Smooth muscle cell (in vitro differentiated cells): ENCODE results near the gene ACSL5. TPM values are rescaled to one million over a fixed set of nuclear protein-coding genes. Genes with fewer than 3 reads are reported as not detected.

Experiments
- DNase-seq: peaks from one replicate; lab custom pipeline; 2025; ENCODE audit not compliant: unreplicated experiment; lab: John Stamatoyannopoulos, UW
- H2AFZ ChIP-seq: fragments of 200-600 bp; sonication (generic); 2 replicates; pipeline ENCODE4 v1.6.0; 2016; ENCODE audit warnings: antibody characterized with exemption, low read depth, mild to moderate bottlenecking
- H3F3A ChIP-seq: fragments of 200-600 bp; sonication (generic); 2 replicates; pipeline ENCODE4 v1.6.0; 2017; ENCODE audit warnings: antibody characterized with exemption, low read depth
- H3K27ac ChIP-seq: fragments of 200-600 bp; sonication (generic); 2 replicates; pipeline ENCODE4 v1.5.1; 2016; ENCODE audit warnings: low read depth, mild to moderate bottlenecking
- H3K27me3 ChIP-seq: fragments of 200-600 bp; sonication (generic); 2 replicates; pipeline ENCODE4 v1.6.1; 2016; ENCODE audit warnings: low read depth, mild to moderate bottlenecking
- H3K36me3 ChIP-seq: fragments of 200-600 bp; sonication (generic); 2 replicates; pipeline ENCODE4 v1.5.1; 2016; ENCODE audit warnings: low read depth
- H3K4me1 ChIP-seq: fragments of 200-600 bp; sonication (generic); 2 replicates; pipeline ENCODE4 v1.5.1; 2016; ENCODE audit warnings: low read depth
- H3K4me2 ChIP-seq: fragments of 200-600 bp; sonication (generic); 2 replicates; pipeline ENCODE4 v1.6.0; 2016; ENCODE audit warnings: mild to moderate bottlenecking
- H3K4me3 ChIP-seq: fragments of 200-600 bp; sonication (generic); 2 replicates; pipeline ENCODE4 v1.5.1; 2016; ENCODE audit warnings: mild to moderate bottlenecking
- H3K79me2 ChIP-seq: fragments of 200-600 bp; sonication (generic); 2 replicates; pipeline ENCODE4 v1.6.0; 2016; ENCODE audit warnings: low read depth, mild to moderate bottlenecking
- H3K9ac ChIP-seq: fragments of 200-600 bp; sonication (generic); 2 replicates; pipeline ENCODE4 v1.6.0; 2016; ENCODE audit warnings: low read depth
- H3K9me3 ChIP-seq: fragments of 200-600 bp; sonication (generic); replicated peaks from 2 replicates; pipeline ENCODE4 v1.5.1; 2016; ENCODE audit warnings: low read depth
- H4K20me1 ChIP-seq: fragments of 200-600 bp; sonication (generic); 2 replicates; pipeline ENCODE4 v1.6.0; 2016; ENCODE audit warnings: low read depth
- WGBS: methylation state at CpG from one replicate; pipeline ENCODE4 v1.1.7; 2016; ENCODE audit warnings: low lambda C conversion rate; 5-methylcytosine and 5-hydroxymethylcytosine counted together
- polyA plus RNA-seq: library from polyadenylated mRNA; unstranded; fragments of >200 nt; fragmentation: Nextera tagmentation; extraction: Ambion mirVana; gene quantifications from 2 replicates; pipeline ENCODE4 v1.2.1, GENCODE V29; 2016
- total RNA-seq: library from RNA; depleted of rRNA; stranded (reverse); fragments of >200 nt; gene quantifications from 2 replicates; pipeline ENCODE4 v1.2.3, GENCODE V29; 2014
- TF ChIP-seq, protein P1 (sequence below): fragments of 200-600 bp; sonication (generic); IDR thresholded peaks from 2 replicates; pipeline ENCODE4 v1.5.1; 2017; ENCODE audit warnings: borderline replicate concordance, mild to moderate bottlenecking, antibody characterized with exemption; ENCODE audit not compliant: insufficient read depth, poor library complexity, severe bottlenecking

The ACSL5 gene
- total and polyA plus RNA-seq, 2 experiments from 2014 or later = 0.61 TPM; not detected in 1

DNA sequence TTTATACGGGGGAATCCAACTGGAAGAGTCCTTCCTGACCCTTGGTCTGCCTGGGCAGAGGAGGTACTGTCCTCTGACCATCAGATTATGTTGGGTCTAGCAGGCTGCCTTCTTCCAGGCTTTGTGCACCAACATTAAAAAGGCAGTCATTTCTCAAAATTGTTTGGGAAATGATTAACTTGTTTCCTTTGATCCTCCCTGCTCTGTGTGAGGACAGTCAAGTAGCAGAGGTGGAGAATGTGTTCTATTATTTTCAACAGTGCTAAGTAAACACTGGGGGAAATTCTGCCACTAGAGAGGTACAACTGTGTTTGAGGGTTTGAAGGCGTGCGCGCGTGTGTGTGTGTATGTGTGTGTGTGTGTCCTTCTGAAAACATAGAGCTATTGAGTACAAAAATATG, 20.6 kb downstream of the ACSL5 start:
- Histone ChIP-seq H2AFZ (no peak overlapping the region), H3K4me2 (no peak overlapping the region), H3F3A (no peaks in the 10 kb centered on the region), H3K9ac (no peak overlapping the region), H3K27ac (no peak overlapping the region), H3K79me2 (no peaks in the 10 kb centered on the region), H4K20me1 (no peaks in the 10 kb centered on the region), H3K4me3 (no peak overlapping the region), H3K36me3 (no peaks in the 10 kb centered on the region), H3K9me3 (no peaks in the 10 kb centered on the region), H3K27me3 (no peaks in the 10 kb centered on the region), H3K4me1 (peaks cover 6% of the 10 kb centered on the region)
- TF ChIP-seq, protein P1, sequence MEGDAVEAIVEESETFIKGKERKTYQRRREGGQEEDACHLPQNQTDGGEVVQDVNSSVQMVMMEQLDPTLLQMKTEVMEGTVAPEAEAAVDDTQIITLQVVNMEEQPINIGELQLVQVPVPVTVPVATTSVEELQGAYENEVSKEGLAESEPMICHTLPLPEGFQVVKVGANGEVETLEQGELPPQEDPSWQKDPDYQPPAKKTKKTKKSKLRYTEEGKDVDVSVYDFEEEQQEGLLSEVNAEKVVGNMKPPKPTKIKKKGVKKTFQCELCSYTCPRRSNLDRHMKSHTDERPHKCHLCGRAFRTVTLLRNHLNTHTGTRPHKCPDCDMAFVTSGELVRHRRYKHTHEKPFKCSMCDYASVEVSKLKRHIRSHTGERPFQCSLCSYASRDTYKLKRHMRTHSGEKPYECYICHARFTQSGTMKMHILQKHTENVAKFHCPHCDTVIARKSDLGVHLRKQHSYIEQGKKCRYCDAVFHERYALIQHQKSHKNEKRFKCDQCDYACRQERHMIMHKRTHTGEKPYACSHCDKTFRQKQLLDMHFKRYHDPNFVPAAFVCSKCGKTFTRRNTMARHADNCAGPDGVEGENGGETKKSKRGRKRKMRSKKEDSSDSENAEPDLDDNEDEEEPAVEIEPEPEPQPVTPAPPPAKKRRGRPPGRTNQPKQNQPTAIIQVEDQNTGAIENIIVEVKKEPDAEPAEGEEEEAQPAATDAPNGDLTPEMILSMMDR = no peak
- DNase-seq = no peak
- WGBS = 98% methylated on average over 5 of the region's 5 CpGs

DNA sequence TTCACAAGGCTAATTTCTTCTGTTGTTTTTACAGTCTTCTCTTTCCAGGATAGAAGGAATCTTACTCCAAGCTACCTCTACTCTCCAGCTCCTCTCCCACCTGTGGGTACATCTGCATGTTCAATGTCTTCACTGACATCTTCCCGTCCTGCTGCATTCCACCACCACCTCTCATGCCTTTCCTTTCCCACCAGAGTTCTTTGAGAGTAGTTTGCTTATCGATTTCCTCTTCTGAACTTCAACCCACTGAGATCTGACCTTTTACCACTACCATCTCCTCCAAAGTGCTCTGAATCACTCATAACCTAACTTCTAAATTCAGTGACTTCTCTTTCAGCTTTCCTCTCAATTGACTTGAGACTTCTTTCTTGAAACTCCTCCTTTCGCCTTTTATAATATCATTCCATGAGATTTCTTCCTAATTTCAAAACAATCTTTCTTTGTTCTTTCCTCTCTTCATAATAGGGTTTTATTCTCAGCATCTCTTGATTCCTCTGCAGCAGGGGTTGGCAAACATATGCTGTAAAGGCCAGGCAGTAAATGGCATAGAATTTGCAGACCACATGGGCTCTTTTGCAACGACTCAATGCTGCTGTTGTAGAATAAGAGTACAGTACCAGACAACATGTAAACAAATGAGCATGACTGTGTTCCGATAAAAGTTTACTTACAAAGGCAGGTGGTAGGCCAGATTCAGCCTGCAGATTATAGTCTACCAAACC, 22.1 kb downstream of the ACSL5 start:
- H3K4me1 ChIP-seq = no peaks in the 10 kb centered on the region
- H3K27me3 ChIP-seq = no peaks in the 10 kb centered on the region
- H3K79me2 ChIP-seq = no peaks in the 10 kb centered on the region
- H3K27ac ChIP-seq = no peak overlapping the region
- 64% methylated on average over 5 of the region's 5 CpGs for WGBS
- no peaks in the 10 kb centered on the region for H3K36me3 ChIP-seq
- H4K20me1 ChIP-seq = no peaks in the 10 kb centered on the region
- no peaks in the 10 kb centered on the region for H3K9me3 ChIP-seq
- H3K4me2 ChIP-seq = no peak overlapping the region
- H3K4me3 ChIP-seq = no peak overlapping the region
- H3F3A ChIP-seq = no peaks in the 10 kb centered on the region
- no peak overlapping the region for H2AFZ ChIP-seq
- TF ChIP-seq, protein P1 = no peak
- no peak for DNase-seq
- no peak overlapping the region for H3K9ac ChIP-seq

DNA sequence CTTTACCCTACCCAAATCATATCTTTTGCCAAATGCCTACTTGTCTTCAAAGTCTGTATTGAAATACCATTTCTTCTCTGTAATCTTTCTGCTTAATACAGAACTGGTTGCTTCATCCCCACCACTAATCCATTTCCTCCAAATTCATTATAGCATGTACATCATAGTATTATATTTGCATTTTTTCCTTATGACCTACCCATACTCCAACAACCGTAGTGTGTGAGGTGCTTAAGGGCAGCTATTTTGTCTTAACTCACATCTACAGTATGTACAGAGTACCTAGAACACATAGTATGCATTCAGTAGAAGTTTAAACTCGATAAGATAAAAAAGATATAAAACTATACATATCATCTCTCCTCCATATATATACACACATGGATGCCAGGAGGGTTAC, 23.7 kb downstream of the ACSL5 start:
- no peak overlapping the region for H3K27ac ChIP-seq
- H3K9me3 ChIP-seq = no peaks in the 10 kb centered on the region
- H3K79me2 ChIP-seq = no peaks in the 10 kb centered on the region
- no peak overlapping the region for H3K4me3 ChIP-seq
- H3K9ac ChIP-seq = no peak overlapping the region
- no peak overlapping the region for H2AFZ ChIP-seq
- no peaks in the 10 kb centered on the region for H3K27me3 ChIP-seq
- no peaks in the 10 kb centered on the region for H4K20me1 ChIP-seq
- TF ChIP-seq, protein P1 = no peak
- WGBS = 73% methylated on average over 2 of the region's 2 CpGs
- H3K4me2 ChIP-seq = no peak overlapping the region
- H3K4me1 ChIP-seq = no peaks in the 10 kb centered on the region
- no peak for DNase-seq
- no peaks in the 10 kb centered on the region for H3K36me3 ChIP-seq
- H3F3A ChIP-seq = no peaks in the 10 kb centered on the region

DNA sequence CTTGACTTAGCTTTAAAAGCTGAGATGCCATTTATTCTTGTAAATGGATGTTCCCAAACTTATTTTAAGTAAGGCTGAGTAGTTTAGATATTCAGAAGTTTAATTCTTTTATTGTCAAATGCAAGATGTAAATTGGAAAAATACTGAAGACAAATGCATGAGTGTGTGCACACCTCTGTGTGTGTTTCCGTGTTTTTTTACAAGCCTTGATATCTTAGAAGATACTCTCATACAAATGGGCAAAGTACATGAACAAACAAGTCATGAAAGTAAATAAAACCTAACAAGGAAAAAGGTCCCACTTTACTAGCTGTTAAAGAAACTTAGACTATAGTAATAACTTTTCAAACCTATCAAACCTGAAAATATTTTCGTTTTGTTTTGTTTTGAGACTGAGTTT, 29.0 kb downstream of the ACSL5 start:
- H3K9ac ChIP-seq = no peak overlapping the region
- H3K27ac ChIP-seq = no peak overlapping the region
- H2AFZ ChIP-seq = no peak overlapping the region
- no peaks in the 10 kb centered on the region for H3K4me1 ChIP-seq
- no peaks in the 10 kb centered on the region for H3K36me3 ChIP-seq
- H3K9me3 ChIP-seq = no peaks in the 10 kb centered on the region
- H3K27me3 ChIP-seq = no peaks in the 10 kb centered on the region
- no peak for DNase-seq
- no peaks in the 10 kb centered on the region for H4K20me1 ChIP-seq
- no peak overlapping the region for H3K4me3 ChIP-seq
- no peak overlapping the region for H3K4me2 ChIP-seq
- H3F3A ChIP-seq = no peaks in the 10 kb centered on the region
- H3K79me2 ChIP-seq = no peaks in the 10 kb centered on the region
- TF ChIP-seq, protein P1 = no peak
- 84% methylated on average over 2 of the region's 2 CpGs for WGBS
